Thyroid gland (tissue), 4 donors: ENCODE data around the gene KCNF1.

Experiments
- POLR2A ChIP-seq, 2 donors: fragments of 450-650 bp; IDR thresholded peaks; one replicate each; pipeline ENCODE4 v1.6.1; 2017; ENCODE audit warnings: antibody characterized with exemption in 2 of 2, mild to moderate bottlenecking in 2 of 2, moderate library complexity in 1 of 2
- TF ChIP-seq, protein P1 (sequence below), 6 experiments: fragments of 200-600 bp in 3 of 6; fragments of 450-650 bp in 3 of 6; sonication (generic) in 3 of 6; IDR thresholded peaks; one replicate each; pipeline ENCODE4 v1.5.1; 2016 to 2019; ENCODE audit warnings: antibody characterized with exemption in 6 of 6, mild to moderate bottlenecking in 2 of 6, inconsistent platforms in 1 of 6, moderate library complexity in 1 of 6

DNA sequence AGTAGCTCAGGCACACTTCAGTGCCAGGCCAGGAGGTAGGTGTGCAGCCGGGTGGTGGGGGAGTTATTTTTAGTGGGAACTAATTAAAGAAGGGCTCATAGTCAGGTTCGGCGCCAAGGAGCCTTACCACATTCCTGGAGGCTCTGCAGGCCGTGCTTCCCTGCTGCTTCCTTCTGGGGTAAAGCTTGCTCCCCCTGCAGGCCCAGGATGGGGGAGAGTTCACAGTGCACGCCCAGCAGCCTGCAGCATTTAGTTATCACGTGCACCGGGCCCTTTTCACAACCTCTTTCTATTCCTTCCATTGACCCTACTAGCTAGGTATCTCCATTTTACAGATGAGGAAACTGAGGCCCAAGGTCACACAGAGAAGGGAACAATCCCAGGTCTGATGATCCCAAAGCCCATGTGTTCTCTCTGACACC is 2.5 kb downstream of the KCNF1 start:
- TF ChIP-seq, protein P1, sequence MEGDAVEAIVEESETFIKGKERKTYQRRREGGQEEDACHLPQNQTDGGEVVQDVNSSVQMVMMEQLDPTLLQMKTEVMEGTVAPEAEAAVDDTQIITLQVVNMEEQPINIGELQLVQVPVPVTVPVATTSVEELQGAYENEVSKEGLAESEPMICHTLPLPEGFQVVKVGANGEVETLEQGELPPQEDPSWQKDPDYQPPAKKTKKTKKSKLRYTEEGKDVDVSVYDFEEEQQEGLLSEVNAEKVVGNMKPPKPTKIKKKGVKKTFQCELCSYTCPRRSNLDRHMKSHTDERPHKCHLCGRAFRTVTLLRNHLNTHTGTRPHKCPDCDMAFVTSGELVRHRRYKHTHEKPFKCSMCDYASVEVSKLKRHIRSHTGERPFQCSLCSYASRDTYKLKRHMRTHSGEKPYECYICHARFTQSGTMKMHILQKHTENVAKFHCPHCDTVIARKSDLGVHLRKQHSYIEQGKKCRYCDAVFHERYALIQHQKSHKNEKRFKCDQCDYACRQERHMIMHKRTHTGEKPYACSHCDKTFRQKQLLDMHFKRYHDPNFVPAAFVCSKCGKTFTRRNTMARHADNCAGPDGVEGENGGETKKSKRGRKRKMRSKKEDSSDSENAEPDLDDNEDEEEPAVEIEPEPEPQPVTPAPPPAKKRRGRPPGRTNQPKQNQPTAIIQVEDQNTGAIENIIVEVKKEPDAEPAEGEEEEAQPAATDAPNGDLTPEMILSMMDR (IDR thresholded peaks at IDR 0.05): no peak
- TF ChIP-seq POLR2A (IDR thresholded peaks at IDR 0.05): no peak
